Thyroid gland (tissue), 4 donors: Measurements from ENCODE around the gene HUS1. TPM values are rescaled to one million over a fixed set of nuclear protein-coding genes. Genes with fewer than 3 reads are reported as not detected.
"Not testable (repeated sequence)": the region's sequence is repeated elsewhere in the genome, so short reads cannot be mapped to it uniquely, and the experiment has no call there.

Source experiments
- DNase-seq, 2 donors: peaks; one replicate each; pipeline ENCODE4 v3.0.0-alpha.2; 2019
- H3K27ac ChIP-seq, 3 donors: fragments of 200-600 bp; sonication (generic); 1 replicate in 2 of 3; 2 replicates in 1 of 3; pipeline ENCODE4 v1.5.1; 2016 to 2019; ENCODE audit warnings: mild to moderate bottlenecking in 1 of 3, moderate library complexity in 1 of 3
- H3K27me3 ChIP-seq: fragments of 200-600 bp; sonication (generic); one replicate; pipeline ENCODE4 v1.5.1; 2019
- H3K36me3 ChIP-seq, 2 donors: fragments of 200-600 bp; sonication (generic); one replicate each; pipeline ENCODE4 v1.5.1; 2016 to 2019
- H3K4me1 ChIP-seq, 2 donors: fragments of 200-600 bp; sonication (generic); one replicate each; pipeline ENCODE4 v1.5.1; 2017 to 2019
- H3K4me3 ChIP-seq, 3 donors: fragments of 200-600 bp; sonication (generic); replicated peaks in 1 of 3; 1 replicate in 2 of 3; 2 replicates in 1 of 3; pipeline ENCODE4 v1.5.1; 2016; ENCODE audit warnings: mild to moderate bottlenecking in 1 of 3
- H3K9me3 ChIP-seq: fragments of 200-600 bp; sonication (generic); one replicate; pipeline ENCODE4 v1.5.1; 2017
- POLR2A ChIP-seq, 2 donors: fragments of 450-650 bp; IDR thresholded peaks; one replicate each; pipeline ENCODE4 v1.6.1; 2017; ENCODE audit warnings: antibody characterized with exemption in 2 of 2, mild to moderate bottlenecking in 2 of 2, moderate library complexity in 1 of 2
- WGBS, 2 donors: methylation state at CpG; one replicate each; pipeline ENCODE4 v1.1.5; 2017; 5-methylcytosine and 5-hydroxymethylcytosine counted together
- intact Hi-C: fragments of 100-400 bp; cut with DNase I; formaldehyde crosslinking; loops from one replicate; pipeline ENCODE4 v1.15.1; 2023
- total RNA-seq, 4 donors: library from RNA; depleted of rRNA; stranded (reverse); fragments of >200 nt; gene quantifications; one replicate each; pipeline ENCODE4 v1.2.3, GENCODE V29; 2016
- TF ChIP-seq, protein P1 (sequence below), 6 experiments: fragments of 200-600 bp in 3 of 6; fragments of 450-650 bp in 3 of 6; sonication (generic) in 3 of 6; IDR thresholded peaks; one replicate each; pipeline ENCODE4 v1.5.1; 2016 to 2019; ENCODE audit warnings: antibody characterized with exemption in 6 of 6, mild to moderate bottlenecking in 2 of 6, inconsistent platforms in 1 of 6, moderate library complexity in 1 of 6

HUS1 gene
- total RNA-seq, 4 donors from 2014 or later, result 32.1 to 83.8 (median 39.8) TPM

DNA sequence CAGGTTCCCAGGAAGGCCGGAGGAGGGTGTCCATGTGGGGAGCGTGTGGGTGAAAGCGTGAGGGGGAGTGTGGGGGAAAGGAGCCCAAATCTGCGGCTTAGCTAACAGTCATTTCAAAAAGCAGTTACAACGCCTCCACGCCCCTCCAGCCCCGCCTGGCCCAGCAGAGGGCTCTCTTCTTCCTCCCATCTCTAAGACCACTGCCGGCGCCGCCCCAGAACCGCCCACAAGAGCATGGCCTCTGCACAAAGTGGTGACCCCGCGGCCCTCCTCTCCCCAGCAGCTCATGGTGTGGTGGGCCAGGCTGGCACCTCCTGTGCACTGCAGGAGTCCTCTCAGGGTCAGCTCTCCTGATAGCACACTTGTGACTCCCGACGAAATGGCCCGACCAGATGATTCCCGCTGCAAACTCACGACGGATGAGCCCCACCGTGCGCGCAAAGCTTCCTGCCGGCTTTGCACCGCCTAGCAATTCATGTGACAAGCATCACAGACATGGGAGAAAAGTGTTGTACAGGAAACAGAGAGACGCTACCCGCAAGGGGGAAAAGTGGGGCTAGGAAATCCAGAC, 12.4 kb upstream of the HUS1 start:
- Histone ChIP-seq H3K36me3 (no peaks in the 10 kb centered on the region), H3K4me3 (peak overlapping the region in 1 of 3 donors; percentile 37), H3K4me1 (no peaks in the 10 kb centered on the region), H3K27ac (no peak overlapping the region), H3K9me3 (no peaks in the 10 kb centered on the region), H3K27me3 (no peaks in the 10 kb centered on the region)
- 5 to 6% methylated on average over 21 to 26 of the region's 26 CpGs for WGBS, 2 donors
- TF ChIP-seq, protein P1, sequence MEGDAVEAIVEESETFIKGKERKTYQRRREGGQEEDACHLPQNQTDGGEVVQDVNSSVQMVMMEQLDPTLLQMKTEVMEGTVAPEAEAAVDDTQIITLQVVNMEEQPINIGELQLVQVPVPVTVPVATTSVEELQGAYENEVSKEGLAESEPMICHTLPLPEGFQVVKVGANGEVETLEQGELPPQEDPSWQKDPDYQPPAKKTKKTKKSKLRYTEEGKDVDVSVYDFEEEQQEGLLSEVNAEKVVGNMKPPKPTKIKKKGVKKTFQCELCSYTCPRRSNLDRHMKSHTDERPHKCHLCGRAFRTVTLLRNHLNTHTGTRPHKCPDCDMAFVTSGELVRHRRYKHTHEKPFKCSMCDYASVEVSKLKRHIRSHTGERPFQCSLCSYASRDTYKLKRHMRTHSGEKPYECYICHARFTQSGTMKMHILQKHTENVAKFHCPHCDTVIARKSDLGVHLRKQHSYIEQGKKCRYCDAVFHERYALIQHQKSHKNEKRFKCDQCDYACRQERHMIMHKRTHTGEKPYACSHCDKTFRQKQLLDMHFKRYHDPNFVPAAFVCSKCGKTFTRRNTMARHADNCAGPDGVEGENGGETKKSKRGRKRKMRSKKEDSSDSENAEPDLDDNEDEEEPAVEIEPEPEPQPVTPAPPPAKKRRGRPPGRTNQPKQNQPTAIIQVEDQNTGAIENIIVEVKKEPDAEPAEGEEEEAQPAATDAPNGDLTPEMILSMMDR (IDR thresholded peaks at IDR 0.05), result peak; percentile 13 to 59 (median 40)
- no peak for TF ChIP-seq POLR2A (IDR thresholded peaks at IDR 0.05)
- DNase-seq, result peak; percentile 80
- intact Hi-C loops, result loop anchor here (5.0 kb wide), 1 partner anchor 120 kb away; no protein-coding TSS in a partner anchor

DNA sequence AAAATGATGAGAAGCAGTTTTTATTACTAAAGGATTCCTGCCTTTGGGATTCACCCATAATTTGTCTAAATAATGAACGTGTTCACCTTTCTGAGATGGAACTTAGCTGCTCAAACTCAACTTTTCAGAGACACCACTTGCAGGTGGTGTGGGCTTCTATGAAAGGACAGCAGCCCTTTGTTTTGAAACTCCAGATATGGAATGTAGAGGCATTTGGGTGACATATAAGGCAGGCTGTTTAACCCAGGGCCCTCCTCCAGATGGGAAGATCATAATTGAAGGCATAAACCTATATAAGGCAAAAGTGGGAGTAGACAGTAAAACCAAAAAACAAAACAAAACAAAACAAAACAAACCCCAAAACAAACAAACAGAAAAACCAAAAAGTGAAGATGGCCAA, 11.9 kb upstream of the HUS1 start:
- 93% methylated on average over 1 of the region's 1 CpG for WGBS, 2 donors
- intact Hi-C loops, result loop anchor here (5.0 kb wide), 1 partner anchor 121 kb away; no protein-coding TSS in a partner anchor
- no peak overlapping the region for H3K27ac ChIP-seq

GRCh38 chr7:47990592-47990991, 11.2 kb upstream of the HUS1 start:
- TF ChIP-seq, protein P1 (IDR thresholded peaks at IDR 0.05), result no peak
- TF ChIP-seq POLR2A (IDR thresholded peaks at IDR 0.05), result no peak
- no peaks in the 10 kb centered on the region for H3K4me1 ChIP-seq
- H3K4me3 ChIP-seq, result no peak overlapping the region
- 95 to 96% methylated on average over 5 of the region's 5 CpGs for WGBS, 2 donors
- no peaks in the 10 kb centered on the region for H3K9me3 ChIP-seq
- H3K27ac ChIP-seq, result no peak overlapping the region
- no peaks in the 10 kb centered on the region for H3K36me3 ChIP-seq
- no peaks in the 10 kb centered on the region for H3K27me3 ChIP-seq
- no peak for DNase-seq
- intact Hi-C loops, result loop anchor here (5.0 kb wide), 1 partner anchor 122 kb away; no protein-coding TSS in a partner anchor

More for the DNA sequence above, 11.9 kb upstream of the HUS1 start:
- no peaks in the 10 kb centered on the region for H3K9me3 ChIP-seq
- no peak overlapping the region for H3K4me3 ChIP-seq
- TF ChIP-seq POLR2A (IDR thresholded peaks at IDR 0.05), result no peak
- TF ChIP-seq, protein P1 (IDR thresholded peaks at IDR 0.05), result no peak
- no peak for DNase-seq
- H3K27me3 ChIP-seq, result no peaks in the 10 kb centered on the region
- no peaks in the 10 kb centered on the region for H3K4me1 ChIP-seq
- H3K36me3 ChIP-seq, result no peaks in the 10 kb centered on the region

DNA sequence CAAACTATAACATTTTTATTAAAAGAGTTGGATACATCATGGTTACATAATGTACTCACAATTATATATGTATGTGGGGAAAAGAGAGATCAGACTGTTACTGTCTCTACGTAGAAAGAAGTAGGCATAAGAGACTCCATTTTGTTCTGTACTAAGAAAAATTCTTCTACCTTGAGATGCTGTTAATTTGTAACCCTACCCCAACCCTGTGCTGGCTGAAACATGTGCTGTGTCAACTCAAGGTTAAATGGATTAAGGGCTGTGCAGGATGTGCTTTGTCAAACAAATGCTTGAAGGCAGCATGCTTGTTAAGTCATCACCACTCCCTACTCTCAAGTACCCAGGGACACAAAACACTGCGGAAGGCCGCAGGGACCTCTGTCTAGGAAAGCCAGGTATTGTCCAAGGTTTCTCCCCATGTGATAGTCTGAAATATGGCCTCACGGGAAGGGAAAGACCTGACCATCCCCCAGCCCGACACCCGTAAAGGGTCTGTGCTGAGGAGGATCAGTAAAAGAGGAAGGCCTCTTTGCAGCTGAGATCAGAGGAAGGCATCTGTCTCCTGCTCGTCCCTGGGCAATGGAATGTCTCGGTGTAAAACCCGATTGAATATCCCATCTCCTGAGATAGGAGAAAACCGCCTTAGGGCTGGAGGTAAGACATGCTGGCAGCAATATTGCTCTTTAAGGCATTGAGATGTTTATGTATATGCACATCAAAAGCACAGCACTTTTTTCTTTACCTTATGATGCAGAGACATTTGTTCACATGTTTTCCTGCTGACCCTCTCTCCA, 10.4 kb upstream of the HUS1 start:
- not testable (repeated sequence) for H3K27me3 ChIP-seq, H3K4me1 ChIP-seq, H3K27ac ChIP-seq, H3K9me3 ChIP-seq, H3K36me3 ChIP-seq, H3K4me3 ChIP-seq, DNase-seq
- intact Hi-C loops, result loop anchor here (5.0 kb wide), 1 partner anchor 122 kb away; no protein-coding TSS in a partner anchor
- WGBS, 2 donors, result 71 to 74% methylated on average over 10 of the region's 10 CpGs

GRCh38 chr7:47988496-47989386, 9.3 kb upstream of the HUS1 start:
- Histone ChIP-seq H3K36me3 (no peaks in the 10 kb centered on the region), H3K27me3 (no peaks in the 10 kb centered on the region), H3K4me3 (no peak overlapping the region), H3K9me3 (no peaks in the 10 kb centered on the region), H3K4me1 (no peaks in the 10 kb centered on the region), H3K27ac (no peak overlapping the region)
- no peak for DNase-seq
- intact Hi-C loops, result no loop called here
- WGBS, 2 donors, result 80 to 88% methylated on average over 8 of the region's 8 CpGs
- TF ChIP-seq POLR2A (IDR thresholded peaks at IDR 0.05), result no peak
